HPDE6-E6E7 (cell line): ENCODE results near the gene VBP1.
"Not testable (repeated sequence)": the region's sequence is repeated elsewhere in the genome, so short reads cannot be mapped to it uniquely, and the experiment has no call there.

Experiments
- DNase-seq: peaks from one replicate; pipeline ENCODE4 v3.0.0; 2011; ENCODE audit warnings: missing footprints; ENCODE audit errors: extremely low spot score

Gene VBP1, protein sequence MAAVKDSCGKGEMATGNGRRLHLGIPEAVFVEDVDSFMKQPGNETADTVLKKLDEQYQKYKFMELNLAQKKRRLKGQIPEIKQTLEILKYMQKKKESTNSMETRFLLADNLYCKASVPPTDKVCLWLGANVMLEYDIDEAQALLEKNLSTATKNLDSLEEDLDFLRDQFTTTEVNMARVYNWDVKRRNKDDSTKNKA

DNA sequence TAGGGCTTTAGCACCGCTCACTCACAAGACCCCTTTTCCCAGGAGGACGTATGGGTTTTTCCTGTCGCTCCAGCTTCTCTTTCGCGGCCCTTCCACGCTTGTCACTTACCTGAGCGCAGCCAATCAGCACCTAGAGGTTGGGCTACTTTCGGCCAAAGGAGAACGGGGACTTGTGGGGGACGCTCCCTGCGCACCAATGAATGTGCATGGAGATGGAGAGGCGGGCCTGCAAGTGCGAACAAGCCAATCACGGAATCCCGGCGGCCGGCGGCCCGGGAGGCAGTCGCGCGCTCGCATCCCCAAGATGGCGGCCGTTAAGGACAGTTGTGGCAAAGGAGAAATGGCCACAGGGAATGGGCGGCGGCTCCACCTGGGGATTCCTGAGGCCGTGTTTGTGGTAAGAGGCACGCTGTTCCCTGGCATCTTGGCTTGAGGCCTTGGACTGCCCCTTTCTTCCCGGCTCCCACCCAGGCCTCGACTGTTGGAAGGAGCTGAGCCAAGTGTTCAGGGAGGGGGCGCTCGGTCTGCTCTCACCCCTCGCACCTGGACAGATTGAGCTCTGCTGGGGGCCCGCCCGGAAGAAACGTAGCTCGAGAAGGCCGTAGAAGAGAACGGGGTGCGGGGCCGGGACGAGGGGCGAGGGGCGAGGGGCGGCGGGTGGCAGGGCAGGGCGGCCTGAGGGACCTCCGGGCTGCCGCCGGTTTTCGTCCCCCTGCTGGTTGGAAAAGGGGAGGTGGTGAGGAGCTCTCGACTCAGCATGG, at the start of gene VBP1:
VBP1 (plus strand) TSS at position 282 of the 761 bp plus-strand sequence; CDS start at position 305, 23 bp downstream.
- peak; percentile 97 for DNase-seq

- no peak for DNase-seq
These were observed 46.4 kb upstream of the VBP1 start for GRCh38 chrX:155169881-155170280.

DNA sequence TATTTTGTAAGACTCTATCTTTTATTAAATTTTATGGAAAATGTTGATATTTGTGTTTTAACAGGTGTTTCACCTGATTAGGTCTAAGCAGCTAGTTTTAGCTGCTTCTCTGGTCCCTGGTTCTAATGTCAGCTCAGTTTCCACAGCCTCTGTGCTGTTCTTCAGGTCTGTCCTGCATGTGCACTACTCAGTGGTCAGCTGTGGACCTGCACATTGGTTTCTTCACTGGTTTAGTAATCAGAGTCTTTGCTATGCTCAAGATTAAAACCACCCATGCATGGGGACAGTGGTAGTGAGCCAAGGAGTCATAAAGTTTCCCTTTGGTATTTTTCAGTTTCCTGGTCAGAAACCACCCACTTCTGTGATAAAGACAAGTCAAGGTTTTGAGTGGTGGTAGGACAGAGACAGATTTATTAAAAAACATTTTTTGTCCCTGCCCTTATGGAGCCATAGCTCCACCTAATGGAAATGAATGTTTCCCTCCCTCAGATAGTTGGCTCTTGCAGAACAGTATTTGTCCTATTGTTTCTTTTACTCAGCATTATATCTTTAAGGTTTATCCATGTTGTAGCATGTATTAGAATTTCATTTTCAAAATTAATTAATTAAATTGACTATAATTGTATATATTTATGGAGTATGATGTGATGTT, 36.8 kb upstream of the VBP1 start:
- peak; percentile 43 for DNase-seq

DNA sequence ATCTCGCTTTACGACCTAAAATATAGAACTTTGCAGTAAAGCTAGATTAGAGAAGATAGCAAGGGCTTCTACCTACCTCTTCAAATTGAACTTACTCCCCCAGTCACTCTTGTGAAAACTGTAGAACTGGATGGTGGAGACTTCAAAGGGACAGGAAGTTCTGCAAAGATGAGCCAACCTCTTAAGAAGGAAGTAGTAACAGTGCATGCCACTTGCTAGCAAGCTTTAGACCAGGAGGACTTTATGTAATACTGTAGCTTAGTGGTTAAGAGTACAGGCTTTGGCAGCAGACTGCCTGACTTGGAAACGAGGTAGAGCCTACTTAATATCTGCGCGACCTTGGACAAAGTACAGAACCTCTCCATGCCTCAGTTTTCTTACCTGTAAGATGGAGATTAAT, 27.5 kb upstream of the VBP1 start:
- DNase-seq, result no peak

- DNase-seq, result no peak
These were observed 5.1 kb upstream of the VBP1 start for GRCh38 chrX:155211208-155211607.

GRCh38 chrX:155213731-155214130, 2.5 kb upstream of the VBP1 start:
- no peak for DNase-seq

DNA sequence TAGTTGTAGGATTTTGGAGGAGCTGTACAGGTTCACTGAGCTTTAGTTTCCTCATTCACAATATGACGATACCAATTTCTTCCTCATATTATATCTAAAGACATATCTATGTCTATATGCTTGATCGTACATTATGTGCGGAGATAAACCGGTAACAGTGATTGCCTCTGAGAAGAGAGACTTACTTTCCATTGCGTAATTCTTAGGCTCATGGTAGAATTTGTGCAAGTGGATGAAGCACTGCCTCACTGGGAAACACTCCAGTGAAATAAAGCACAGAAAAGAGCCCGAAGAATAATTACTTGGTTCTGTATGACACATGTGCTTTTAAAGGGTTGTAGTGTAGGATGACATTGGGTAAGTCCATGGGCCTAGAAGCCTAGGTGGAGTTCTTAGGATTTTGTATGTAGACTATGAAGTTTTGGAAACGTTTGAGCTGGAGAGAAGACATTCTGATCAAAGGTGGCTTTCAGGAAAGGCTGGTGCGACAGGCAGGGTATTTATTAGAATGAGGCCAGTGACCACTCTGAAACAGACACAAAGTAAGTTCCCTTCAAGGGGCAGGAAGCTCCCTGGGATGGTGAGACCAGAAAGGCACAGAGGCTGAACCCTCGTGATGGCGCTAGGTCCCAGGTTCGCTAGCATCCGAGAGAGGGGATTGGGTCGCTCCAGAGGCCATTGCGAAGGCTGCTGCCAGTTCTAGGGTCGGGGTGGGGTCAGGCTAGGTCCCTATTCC, 649 bp upstream of the VBP1 start:
- DNase-seq, result no peak

- DNase-seq, result no peak
These were observed 730 bp downstream of the VBP1 start for GRCh38 chrX:155216940-155217440.

- DNase-seq, result no peak
These were observed 2.5 kb downstream of the VBP1 start for GRCh38 chrX:155218777-155219176.

DNA sequence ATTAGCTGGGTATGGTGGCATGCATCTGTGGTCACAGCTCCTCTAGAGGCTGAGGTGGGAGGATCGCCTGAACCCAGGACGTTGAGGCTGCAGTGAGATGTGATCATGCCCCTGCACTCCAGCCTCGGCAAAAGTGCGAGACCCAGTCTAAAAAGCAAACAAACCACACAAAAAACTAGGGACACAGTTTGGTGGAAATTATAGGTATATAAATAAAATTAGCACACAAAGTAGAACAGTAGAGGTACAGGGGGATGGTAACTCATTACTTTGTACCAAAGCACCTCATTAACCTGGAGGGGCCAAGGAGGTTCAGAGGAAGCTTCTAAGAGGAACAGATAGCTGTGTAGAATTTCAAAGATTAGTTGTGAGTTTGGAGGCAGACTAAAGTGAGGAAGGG, 5.1 kb downstream of the VBP1 start:
- no peak for DNase-seq

GRCh38 chrX:155223746-155224145, 7.5 kb downstream of the VBP1 start:
- not testable (repeated sequence) for DNase-seq

GRCh38 chrX:155225774-155226173, 9.5 kb downstream of the VBP1 start:
- DNase-seq, result no peak

DNA sequence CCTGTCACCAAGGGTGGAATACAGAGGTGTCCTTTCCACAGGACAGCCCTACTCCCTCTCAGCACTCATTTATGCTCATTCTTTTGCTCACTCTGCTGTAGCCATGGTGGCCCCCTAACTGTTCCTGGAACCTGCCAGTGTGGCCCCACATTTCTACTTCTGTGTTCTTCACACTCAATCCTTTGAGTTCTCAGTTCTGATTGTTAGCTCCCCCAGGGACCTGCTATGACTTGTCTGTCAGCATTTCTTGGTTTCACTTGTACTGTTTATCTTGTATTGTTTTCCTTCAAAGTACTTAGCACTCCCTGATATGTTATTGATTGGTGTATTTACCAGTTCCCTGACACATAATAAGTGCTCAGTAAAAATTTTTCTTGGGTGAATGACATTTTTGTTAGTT, 14.9 kb downstream of the VBP1 start:
- no peak for DNase-seq

DNA sequence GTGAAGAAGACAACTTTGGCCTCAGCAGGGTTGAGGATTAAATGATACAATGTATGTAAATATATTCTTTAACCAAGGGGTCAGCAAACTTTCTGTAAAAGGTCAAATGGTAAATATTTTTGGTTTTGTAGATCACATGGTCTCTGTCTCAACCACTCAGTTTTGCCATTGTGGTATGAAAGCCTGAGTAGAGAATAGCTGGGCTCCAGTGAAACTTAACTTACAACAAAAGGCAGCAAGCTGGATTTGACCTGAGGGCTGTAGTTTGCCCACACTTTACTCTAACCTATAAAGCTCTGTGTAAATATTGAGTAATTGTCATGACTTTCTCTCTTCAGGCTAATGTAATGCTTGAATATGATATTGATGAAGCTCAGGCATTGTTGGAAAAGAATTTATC, 19.6 kb downstream of the VBP1 start:
- DNase-seq, result no peak

DNA sequence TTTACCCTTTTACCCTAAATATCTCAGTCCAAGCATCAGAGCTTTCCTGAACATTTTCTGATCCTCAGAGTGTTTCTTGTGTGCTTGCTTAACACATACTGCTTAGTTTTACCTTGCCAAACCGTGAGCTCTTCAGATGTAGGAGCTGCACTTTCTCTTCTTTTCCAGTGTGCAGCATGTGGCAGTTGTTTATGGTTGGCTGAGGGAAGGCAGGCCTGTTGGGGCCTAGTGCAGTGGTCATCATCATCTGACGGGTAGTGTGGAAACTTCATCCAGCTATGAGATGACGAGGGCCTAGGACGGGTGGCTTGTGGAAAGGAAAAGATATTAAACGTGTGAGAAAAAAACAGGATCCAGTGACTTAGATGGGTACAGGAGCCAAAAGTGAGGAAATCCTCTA, 21.5 kb downstream of the VBP1 start:
- DNase-seq, result no peak

GRCh38 chrX:155242300-155242699, 26.0 kb downstream of the VBP1 start:
- no peak for DNase-seq

DNA sequence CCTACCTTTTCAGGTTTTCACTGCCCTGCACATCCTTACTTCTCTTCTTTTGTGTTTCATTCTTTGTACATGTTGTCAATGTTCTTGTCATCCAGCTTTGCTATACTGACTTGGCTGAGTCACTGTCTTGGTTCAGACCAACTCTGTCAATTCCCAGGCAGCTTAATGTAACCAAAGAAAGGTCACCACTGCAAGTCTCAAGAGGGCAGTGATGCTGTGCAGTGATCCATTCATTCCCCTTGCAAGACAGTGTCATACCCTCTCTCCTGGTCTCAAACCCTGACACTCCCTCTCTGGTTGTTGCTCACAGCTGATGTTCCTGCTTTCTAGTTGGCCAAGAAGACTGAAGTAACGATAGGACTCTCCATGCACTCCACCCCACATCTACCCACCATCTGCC, 30.5 kb downstream of the VBP1 start:
- no peak for DNase-seq

- no peak for DNase-seq
These were observed 31.2 kb downstream of the VBP1 start for GRCh38 chrX:155247497-155247896.

DNA sequence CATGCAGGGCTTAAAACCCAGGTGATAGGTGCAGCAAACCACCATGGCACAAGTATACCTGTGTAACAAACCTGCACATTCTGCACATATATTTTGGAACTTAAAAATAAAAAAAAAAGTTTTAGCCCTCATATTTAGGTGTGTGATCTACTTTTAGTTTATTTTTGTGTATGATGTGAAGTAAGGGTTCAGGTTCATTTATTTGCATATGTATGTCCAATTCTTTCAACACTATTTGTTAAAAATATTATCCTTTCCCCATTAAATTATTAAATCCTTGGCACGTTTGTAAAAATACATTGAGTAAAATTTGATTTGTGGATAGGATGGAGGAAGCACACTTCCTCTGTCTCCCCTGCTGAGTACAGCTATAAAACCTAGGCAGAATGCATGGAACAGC, 35.1 kb downstream of the VBP1 start:
- DNase-seq, result no peak

DNA sequence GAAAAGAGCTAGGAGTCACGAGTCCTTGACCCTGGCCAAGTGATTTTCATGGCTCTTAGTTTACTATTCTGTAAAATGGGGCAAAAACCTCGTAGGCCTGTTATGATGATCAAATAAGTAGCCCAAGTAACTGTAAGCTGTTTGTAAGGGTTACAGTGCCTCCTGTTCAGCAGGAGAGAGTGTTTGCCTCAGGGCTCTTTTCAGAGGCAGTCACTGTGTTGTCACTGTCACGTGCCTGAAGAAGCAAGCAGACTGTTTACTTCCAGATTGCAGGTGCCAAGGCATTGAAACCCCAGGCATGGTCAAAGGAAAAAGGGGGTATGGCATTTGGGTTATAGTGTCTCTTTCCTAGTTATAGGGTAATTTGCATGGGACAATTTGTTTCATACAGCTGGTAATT, 43.5 kb downstream of the VBP1 start:
- DNase-seq, result no peak

DNA sequence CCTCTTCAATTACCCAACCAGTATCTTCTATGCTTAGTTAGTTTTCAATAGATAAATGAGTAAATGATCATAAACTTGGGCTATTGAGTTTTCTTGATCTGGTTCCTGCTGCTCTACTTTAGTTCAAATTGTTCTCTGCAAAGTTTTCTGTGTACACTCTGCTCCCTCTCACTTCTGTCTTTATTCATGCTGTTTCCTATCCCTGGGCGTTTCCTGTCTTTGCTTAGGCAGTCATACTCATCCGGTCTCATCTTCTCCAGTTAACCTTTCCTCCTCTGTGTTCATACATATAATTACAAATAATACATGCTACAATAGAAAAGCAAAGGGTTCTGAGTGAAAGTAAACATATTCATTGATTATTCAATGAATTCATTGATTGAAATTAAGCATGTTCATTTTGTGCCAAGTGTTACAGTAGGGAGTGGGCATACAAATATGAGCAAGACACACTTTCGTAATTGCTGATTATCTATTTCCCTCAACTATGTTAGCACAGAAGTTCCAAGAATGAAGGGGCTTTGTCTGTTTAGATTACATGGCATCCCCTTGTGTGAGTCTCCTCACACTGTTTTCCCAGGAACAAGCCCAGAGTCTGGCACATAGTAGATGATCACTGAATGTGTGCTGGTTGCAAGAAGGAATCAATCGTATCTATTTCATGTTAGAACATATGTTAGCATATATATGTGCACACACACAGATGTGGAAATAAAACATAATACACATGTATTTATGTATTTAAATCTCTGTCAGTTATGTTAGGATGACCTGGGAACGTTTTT, 46.9 kb downstream of the VBP1 start:
- no peak for DNase-seq
